ENCODE data around the gene CACNB1.
A peak's percentile ranks its signal among the peaks of the same experiment; 100 is the strongest.

Gene CACNB1

DNA sequence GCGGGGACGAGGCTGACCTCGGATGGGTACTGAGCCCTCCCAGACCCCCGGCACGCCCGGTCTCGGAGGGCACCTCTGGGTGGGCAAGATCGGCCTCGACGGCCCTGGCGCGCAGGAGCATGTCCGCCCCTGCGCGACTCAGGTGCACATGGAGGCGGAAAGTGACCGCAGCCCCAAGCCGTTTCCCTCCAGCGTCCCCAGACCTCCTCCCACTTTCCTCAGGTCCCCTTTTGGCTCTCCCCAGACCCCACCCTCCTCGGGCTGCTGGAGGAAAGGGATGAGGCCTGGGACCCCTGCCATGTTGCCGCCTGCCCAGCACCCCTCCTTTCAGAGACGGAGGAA lies 12.6 kb upstream of the CACNB1 start:
- TF ChIP-seq, protein P1, sequence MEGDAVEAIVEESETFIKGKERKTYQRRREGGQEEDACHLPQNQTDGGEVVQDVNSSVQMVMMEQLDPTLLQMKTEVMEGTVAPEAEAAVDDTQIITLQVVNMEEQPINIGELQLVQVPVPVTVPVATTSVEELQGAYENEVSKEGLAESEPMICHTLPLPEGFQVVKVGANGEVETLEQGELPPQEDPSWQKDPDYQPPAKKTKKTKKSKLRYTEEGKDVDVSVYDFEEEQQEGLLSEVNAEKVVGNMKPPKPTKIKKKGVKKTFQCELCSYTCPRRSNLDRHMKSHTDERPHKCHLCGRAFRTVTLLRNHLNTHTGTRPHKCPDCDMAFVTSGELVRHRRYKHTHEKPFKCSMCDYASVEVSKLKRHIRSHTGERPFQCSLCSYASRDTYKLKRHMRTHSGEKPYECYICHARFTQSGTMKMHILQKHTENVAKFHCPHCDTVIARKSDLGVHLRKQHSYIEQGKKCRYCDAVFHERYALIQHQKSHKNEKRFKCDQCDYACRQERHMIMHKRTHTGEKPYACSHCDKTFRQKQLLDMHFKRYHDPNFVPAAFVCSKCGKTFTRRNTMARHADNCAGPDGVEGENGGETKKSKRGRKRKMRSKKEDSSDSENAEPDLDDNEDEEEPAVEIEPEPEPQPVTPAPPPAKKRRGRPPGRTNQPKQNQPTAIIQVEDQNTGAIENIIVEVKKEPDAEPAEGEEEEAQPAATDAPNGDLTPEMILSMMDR (IDR thresholded peaks at IDR 0.05; ENCODE audit: low read depth, low read length) = no peak
- TF ChIP-seq MYC (IDR thresholded peaks at IDR 0.05; ENCODE audit: low read depth, low read length) (no peak), POLR2A (IDR thresholded peaks at IDR 0.05; ENCODE audit: extremely low read depth, insufficient read length) (no peak)
- TF ChIP-seq, protein P2, sequence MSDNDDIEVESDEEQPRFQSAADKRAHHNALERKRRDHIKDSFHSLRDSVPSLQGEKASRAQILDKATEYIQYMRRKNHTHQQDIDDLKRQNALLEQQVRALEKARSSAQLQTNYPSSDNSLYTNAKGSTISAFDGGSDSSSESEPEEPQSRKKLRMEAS (IDR thresholded peaks at IDR 0.05; ENCODE audit: low read depth, low read length) = no peak
- no peak overlapping the region for H3K4me3 ChIP-seq (ENCODE audit: low read depth, low read length)
- no peak for DNase-seq (ENCODE audit: low read depth)

DNA sequence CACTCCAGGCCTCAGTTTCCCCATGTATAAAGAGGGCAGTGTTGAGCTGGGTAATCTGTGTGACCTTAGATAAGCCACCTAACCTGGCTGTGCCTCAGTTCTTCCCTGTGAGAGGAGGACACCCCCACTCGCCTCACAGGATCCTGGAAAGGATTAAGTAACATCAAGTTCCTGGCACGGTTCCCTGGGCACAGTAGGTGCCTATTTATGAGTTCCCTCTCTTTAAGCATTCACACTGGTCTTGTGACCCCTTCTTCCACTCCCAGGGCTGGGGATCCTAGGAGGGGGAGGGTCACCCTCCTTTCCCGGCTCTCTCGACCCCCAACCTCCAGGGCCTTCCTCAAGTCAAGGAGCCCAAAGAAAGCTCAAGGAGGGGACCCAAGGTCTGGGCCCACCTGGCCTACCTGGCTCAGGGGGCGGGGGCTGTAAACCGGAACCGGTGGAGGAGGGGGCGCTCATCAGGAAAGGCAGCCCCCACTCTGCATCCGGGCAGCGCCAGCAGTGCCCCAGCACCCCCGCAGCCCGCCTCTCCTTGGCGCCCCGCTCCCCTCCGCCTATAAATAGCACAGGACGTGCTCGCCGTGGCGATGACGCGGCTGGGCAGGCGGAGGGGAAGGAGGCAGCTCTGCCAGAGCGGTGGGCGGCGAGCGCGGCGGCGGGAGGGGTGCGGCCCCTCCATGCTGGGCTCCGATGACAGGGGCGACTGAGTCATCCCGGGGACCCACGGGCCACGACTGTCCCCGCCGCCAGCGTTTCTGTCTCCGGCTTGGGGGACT lies 12.0 kb upstream of the CACNB1 start:
- peak; percentile 75 for DNase-seq (ENCODE audit: low read depth)
- TF ChIP-seq POLR2A (IDR thresholded peaks at IDR 0.05; ENCODE audit: extremely low read depth, insufficient read length) (no peak), MYC (IDR thresholded peaks at IDR 0.05; ENCODE audit: low read depth, low read length) (no peak)
- TF ChIP-seq, protein P2 (IDR thresholded peaks at IDR 0.05; ENCODE audit: low read depth, low read length) = no peak
- TF ChIP-seq, protein P1 (IDR thresholded peaks at IDR 0.05; ENCODE audit: low read depth, low read length) = no peak
- H3K4me3 ChIP-seq (ENCODE audit: low read depth, low read length) = no peak overlapping the region

DNA sequence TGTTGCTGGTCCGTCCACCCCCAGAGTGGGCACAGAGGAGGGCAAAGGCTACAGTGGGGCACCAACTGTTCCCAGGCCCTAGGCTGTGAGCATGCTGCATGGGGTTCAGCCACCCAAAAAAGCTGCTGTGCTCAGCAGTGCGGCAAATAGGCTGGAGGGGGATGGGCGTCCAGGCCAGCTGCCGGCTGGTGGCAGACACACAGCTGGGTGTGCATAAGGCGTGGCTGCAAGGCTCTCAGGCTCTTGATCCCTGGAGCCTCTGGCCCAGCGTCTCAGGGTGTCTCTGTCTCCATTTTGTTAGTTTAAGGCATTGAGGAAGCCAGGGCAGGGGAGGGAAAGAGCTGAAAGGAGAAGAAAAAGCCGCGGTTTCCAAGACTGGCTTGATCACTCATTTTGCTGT lies 11.4 kb upstream of the CACNB1 start:
- peak; percentile 73 for DNase-seq (ENCODE audit: low read depth)
- TF ChIP-seq, protein P2 (IDR thresholded peaks at IDR 0.05; ENCODE audit: low read depth, low read length) = 0 out of 2 replicates have a peak, but pooled peaks have one; percentile 15
- no peak for TF ChIP-seq MYC (IDR thresholded peaks at IDR 0.05; ENCODE audit: low read depth, low read length)
- no peak overlapping the region for H3K4me3 ChIP-seq (ENCODE audit: low read depth, low read length)

DNA sequence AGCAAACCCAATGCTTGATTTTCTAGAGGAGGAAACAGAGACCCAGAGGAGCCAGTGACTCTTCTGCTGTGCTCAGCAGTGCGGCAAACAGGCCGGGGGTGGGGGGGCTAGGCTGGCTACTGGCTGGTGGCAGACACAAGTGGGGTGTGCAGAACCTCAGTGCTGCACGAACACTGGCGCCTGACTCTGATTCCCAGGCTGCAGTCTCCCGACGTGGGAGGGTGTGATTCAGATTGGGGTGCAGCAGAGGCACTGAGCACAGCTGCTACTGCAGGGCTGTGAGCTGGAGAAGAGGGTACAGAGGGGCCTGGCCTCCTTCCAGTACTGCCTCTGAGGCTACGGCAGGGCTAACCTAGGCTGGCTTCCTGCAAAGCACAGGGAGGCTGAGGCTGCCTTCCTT lies 10.7 kb upstream of the CACNB1 start:
- no peak overlapping the region for H3K4me3 ChIP-seq (ENCODE audit: low read depth, low read length)
- TF ChIP-seq, protein P1 (IDR thresholded peaks at IDR 0.05; ENCODE audit: low read depth, low read length) = no peak
- no peak for DNase-seq (ENCODE audit: low read depth)

DNA sequence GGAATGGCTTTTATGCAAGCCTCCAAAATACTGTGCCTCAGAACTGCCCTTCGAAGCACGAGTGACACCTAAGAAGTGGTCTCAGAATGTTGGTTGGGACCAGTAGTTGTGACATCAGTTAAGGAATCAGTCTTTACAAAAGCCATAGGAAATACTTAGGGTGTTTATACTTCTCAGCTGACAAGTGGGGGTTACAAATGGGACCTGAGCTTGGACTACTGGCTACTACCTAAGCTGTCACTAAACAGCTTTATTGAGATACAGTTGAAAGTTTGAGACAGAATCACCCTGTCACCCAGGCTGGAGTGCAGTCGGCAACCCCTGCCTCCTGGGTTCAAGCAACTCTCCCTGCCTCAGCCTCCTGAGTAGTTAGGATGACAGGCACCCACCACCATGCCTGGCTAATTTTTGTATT lies 7.7 kb upstream of the CACNB1 start:
- DNase-seq (ENCODE audit: low read depth) = peak; percentile 49
- H3K4me3 ChIP-seq (ENCODE audit: low read depth, low read length) = no peak overlapping the region
- TF ChIP-seq MYC (IDR thresholded peaks at IDR 0.05; ENCODE audit: low read depth, low read length) (no peak), POLR2A (IDR thresholded peaks at IDR 0.05; ENCODE audit: extremely low read depth, insufficient read length) (no peak)
- TF ChIP-seq, protein P1 (IDR thresholded peaks at IDR 0.05; ENCODE audit: low read depth, low read length) = no peak
- TF ChIP-seq, protein P2 (IDR thresholded peaks at IDR 0.05; ENCODE audit: low read depth, low read length) = no peak

DNA sequence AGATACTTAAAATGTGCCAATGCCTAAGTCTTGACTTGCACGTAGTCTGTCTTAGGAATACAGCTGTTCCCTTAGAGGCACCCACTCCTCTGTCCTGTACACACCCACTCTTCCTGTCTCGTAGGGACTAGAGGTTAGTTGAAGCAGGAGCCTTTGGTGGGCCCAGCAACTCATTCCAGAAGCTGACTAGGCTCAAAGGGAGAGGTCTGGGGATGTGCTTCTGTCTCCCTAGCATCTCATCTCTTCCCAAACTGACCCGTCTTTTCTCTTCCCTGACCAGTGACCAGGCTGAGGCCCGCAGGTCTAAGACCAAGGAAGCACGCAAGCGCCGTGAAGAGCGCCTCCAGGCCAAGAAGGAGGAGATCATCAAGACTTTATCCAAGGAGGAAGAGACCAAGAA lies 6.8 kb upstream of the CACNB1 start:
- DNase-seq (ENCODE audit: low read depth) = no peak
- TF ChIP-seq, protein P2 (IDR thresholded peaks at IDR 0.05; ENCODE audit: low read depth, low read length) = no peak
- TF ChIP-seq MYC (IDR thresholded peaks at IDR 0.05; ENCODE audit: low read depth, low read length) (no peak), POLR2A (IDR thresholded peaks at IDR 0.05; ENCODE audit: extremely low read depth, insufficient read length) (no peak)
- TF ChIP-seq, protein P1 (IDR thresholded peaks at IDR 0.05; ENCODE audit: low read depth, low read length) = no peak
- H3K4me3 ChIP-seq (ENCODE audit: low read depth, low read length) = no peak overlapping the region

Data from NB4 (cell line).